H1 (cell line): ENCODE data around the gene MTO1. TPM values are rescaled to one million over a fixed set of nuclear protein-coding genes. Genes with fewer than 3 reads are reported as not detected.

Experiments used
- BACH1 ChIP-seq: IDR thresholded peaks from 2 replicates; pipeline ENCODE4 v1.6.1; 2012; ENCODE audit warnings: low read length, improper control_type of control experiment
- BCL11A ChIP-seq, 2 experiments: IDR thresholded peaks; one replicate each; pipeline ENCODE4 v1.6.1; 2011; ENCODE audit warnings: low read depth in 2 of 2, low read length in 2 of 2, mild to moderate bottlenecking in 2 of 2
- CHD7 ChIP-seq: fragments of 300-600 bp; sonication (generic); IDR thresholded peaks from 2 replicates; pipeline ENCODE4 v1.7.1; 2012; ENCODE audit warnings: low read length, moderate library complexity, mild to moderate bottlenecking, inconsistent platforms; ENCODE audit not compliant: insufficient replicate concordance
- EZH2 ChIP-seq: fragments of 200-600 bp; sonication (generic); IDR thresholded peaks from 2 replicates; pipeline ENCODE4 v1.7.1; 2012; ENCODE audit warnings: low read depth, mild to moderate bottlenecking, moderate library complexity, low read length, inconsistent platforms; ENCODE audit not compliant: severe bottlenecking
- GABPA ChIP-seq: IDR thresholded peaks from 2 replicates; pipeline ENCODE4 v1.6.1; 2011; ENCODE audit warnings: mild to moderate bottlenecking, low read length, moderate library complexity, borderline replicate concordance; ENCODE audit not compliant: insufficient read depth
- SIN3A ChIP-seq, 2 experiments: IDR thresholded peaks in 1 of 2; conservative IDR thresholded peaks in 1 of 2; 2 replicates each; pipeline ENCODE4 v1.6.1; 2011 to 2012; ENCODE audit warnings: low read length in 2 of 2, improper control_type of control experiment in 1 of 2, low read depth in 1 of 2, mild to moderate bottlenecking in 1 of 2
- TEAD4 ChIP-seq: IDR thresholded peaks from 2 replicates; pipeline ENCODE4 v1.6.1; 2012; ENCODE audit warnings: low read depth, low read length, inconsistent platforms, mixed read lengths
- polyA plus RNA-seq, 7 experiments: library from polyadenylated mRNA; depleted of rRNA in 3 of 7; stranded (reverse) in 5 of 7; unstranded in 2 of 7; fragments of >200 nt in 5 of 7; fragments of 200-250 nt in 2 of 7; gene quantifications; 1 replicate in 5 of 7; 2 replicates in 1 of 7; 4 replicates in 1 of 7; pipeline versions ENCODE4 v1.2.1 to v1.2.3, GENCODE V29; 2011 to 2013; ENCODE audit warnings: missing spikeins in 2 of 7, mixed read lengths in 2 of 7
- total RNA-seq: library from RNA; stranded (reverse); fragmentation: NEBNext Ultra II Directional; extraction: Animal tissue kit (Norgen Biotek cat#: 25700); gene quantifications from 2 replicates; pipeline ENCODE4 v1.2.1, GENCODE V29; 2021

MTO1 gene
- total and polyA plus RNA-seq, 2 of the 8 experiments (the other 6 are each of a cell fraction or from before 2014, with no cell fraction given): 20.9 to 31.6 TPM

GRCh38 chr6:73538116-73538779 lies 76.7 kb downstream of the MTO1 start (continued):
- TF ChIP-seq EZH2: no peak
- no peak for TF ChIP-seq GABPA
- TF ChIP-seq CHD7: no peak
- no peak for TF ChIP-seq BACH1
- TF ChIP-seq BCL11A (IDR thresholded peaks at IDR 0.05; ENCODE audit: low read depth in 2 of 2, low read length in 2 of 2): no peak
- no peak for TF ChIP-seq TEAD4
- TF ChIP-seq SIN3A (conservative IDR thresholded peaks at IDR 0.05 in 1 of 2, IDR thresholded peaks at IDR 0.05 in 1 of 2; ENCODE audit: low read depth in 1 of 2, low read length in 2 of 2): no peak
